Hepatocyte (in vitro differentiated cells): ENCODE data around the gene RXFP3. TPM values are rescaled to one million over a fixed set of nuclear protein-coding genes. Genes with fewer than 3 reads are reported as not detected.

Source experiments
- DNase-seq: peaks from one replicate; pipeline ENCODE4 v3.0.0-alpha.2; 2016; ENCODE audit warnings: low spot score
- H2AFZ ChIP-seq: fragments of 200-600 bp; sonication (generic); 2 replicates; pipeline ENCODE4 v1.6.0; 2016; ENCODE audit warnings: antibody characterized with exemption, mild to moderate bottlenecking
- H3K27ac ChIP-seq: fragments of 200-600 bp; sonication (generic); 2 replicates; pipeline ENCODE4 v1.5.1; 2016; ENCODE audit warnings: mild to moderate bottlenecking
- H3K27me3 ChIP-seq: fragments of 200-600 bp; sonication (generic); 2 replicates; pipeline ENCODE4 v1.6.1; 2016
- H3K36me3 ChIP-seq: fragments of 200-600 bp; sonication (generic); replicated peaks from 2 replicates; pipeline ENCODE4 v1.5.1; 2016; ENCODE audit warnings: low read depth; ENCODE audit not compliant: insufficient read depth
- H3K4me1 ChIP-seq: fragments of 200-600 bp; sonication (generic); 2 replicates; pipeline ENCODE4 v1.5.1; 2016; ENCODE audit warnings: mild to moderate bottlenecking, moderate library complexity; ENCODE audit not compliant: insufficient read depth
- H3K4me2 ChIP-seq: fragments of 200-600 bp; sonication (generic); 2 replicates; pipeline ENCODE4 v1.6.0; 2016
- H3K4me3 ChIP-seq: fragments of 200-600 bp; sonication (generic); 2 replicates; pipeline ENCODE4 v1.5.1; 2016; ENCODE audit warnings: mild to moderate bottlenecking
- H3K79me2 ChIP-seq: fragments of 200-600 bp; sonication (generic); 2 replicates; pipeline ENCODE4 v1.6.0; 2017; ENCODE audit warnings: mild to moderate bottlenecking
- H3K9me2 ChIP-seq: fragments of 200-600 bp; sonication (generic); replicated peaks from 2 replicates; pipeline ENCODE4 v1.6.0; 2017; ENCODE audit warnings: mild to moderate bottlenecking; ENCODE audit not compliant: insufficient read depth
- H3K9me3 ChIP-seq: fragments of 200-600 bp; sonication (generic); 2 replicates; pipeline ENCODE4 v1.5.1; 2016; ENCODE audit warnings: low read depth, mild to moderate bottlenecking
- H4K20me1 ChIP-seq: fragments of 200-600 bp; sonication (generic); 2 replicates; pipeline ENCODE4 v1.6.0; 2016; ENCODE audit warnings: mild to moderate bottlenecking; ENCODE audit not compliant: insufficient read depth, poor library complexity, severe bottlenecking
- EZH2 ChIP-seq: fragments of 200-600 bp; sonication (generic); IDR thresholded peaks from 2 replicates; pipeline ENCODE4 v1.6.1; 2016; ENCODE audit warnings: antibody characterized with exemption, mild to moderate bottlenecking, borderline replicate concordance
- EZH2phosphoT487 ChIP-seq: fragments of 200-600 bp; sonication (generic); IDR thresholded peaks from one replicate; pipeline ENCODE4 v1.6.1; 2018; ENCODE audit warnings: antibody characterized with exemption, mild to moderate bottlenecking, low read depth, moderate library complexity; ENCODE audit not compliant: unreplicated experiment, severe bottlenecking
- WGBS: methylation state at CpG from one replicate; pipeline ENCODE4 v1.1.6; 2016; ENCODE audit warnings: low lambda C conversion rate; ENCODE audit errors: missing lambda C conversion rate; 5-methylcytosine and 5-hydroxymethylcytosine counted together
- polyA plus RNA-seq: library from polyadenylated mRNA; unstranded; fragments of >200 nt; fragmentation: Nextera tagmentation; extraction: Ambion mirVana; gene quantifications from 2 replicates; pipeline ENCODE4 v1.2.1, GENCODE V29; 2016
- total RNA-seq: library from RNA; depleted of rRNA; stranded (reverse); fragments of >200 nt; gene quantifications from 2 replicates; pipeline ENCODE4 v1.2.3, GENCODE V29; 2014
- TF ChIP-seq, protein P1 (sequence below): fragments of 200-600 bp; sonication (generic); IDR thresholded peaks from 2 replicates; pipeline ENCODE4 v1.5.1; 2016; ENCODE audit warnings: antibody characterized with exemption, mild to moderate bottlenecking; ENCODE audit not compliant: poor library complexity

RXFP3 gene
- total and polyA plus RNA-seq, 2 experiments from 2014 or later, result not detected

GRCh38 chr5:33927685-33928084 lies 8.5 kb upstream of the RXFP3 start:
- 65% methylated on average over 4 of the region's 4 CpGs for WGBS
- no peak overlapping the region for H3K27ac ChIP-seq
- H3K4me3 ChIP-seq, result no peak overlapping the region
- H3K36me3 ChIP-seq, result no peaks in the 10 kb centered on the region
- no peaks in the 10 kb centered on the region for H3K9me2 ChIP-seq
- no peaks in the 10 kb centered on the region for H3K9me3 ChIP-seq
- no peaks in the 10 kb centered on the region for H3K79me2 ChIP-seq
- no peaks in the 10 kb centered on the region for H4K20me1 ChIP-seq
- no peaks in the 10 kb centered on the region for H3K4me1 ChIP-seq
- TF ChIP-seq, protein P1, sequence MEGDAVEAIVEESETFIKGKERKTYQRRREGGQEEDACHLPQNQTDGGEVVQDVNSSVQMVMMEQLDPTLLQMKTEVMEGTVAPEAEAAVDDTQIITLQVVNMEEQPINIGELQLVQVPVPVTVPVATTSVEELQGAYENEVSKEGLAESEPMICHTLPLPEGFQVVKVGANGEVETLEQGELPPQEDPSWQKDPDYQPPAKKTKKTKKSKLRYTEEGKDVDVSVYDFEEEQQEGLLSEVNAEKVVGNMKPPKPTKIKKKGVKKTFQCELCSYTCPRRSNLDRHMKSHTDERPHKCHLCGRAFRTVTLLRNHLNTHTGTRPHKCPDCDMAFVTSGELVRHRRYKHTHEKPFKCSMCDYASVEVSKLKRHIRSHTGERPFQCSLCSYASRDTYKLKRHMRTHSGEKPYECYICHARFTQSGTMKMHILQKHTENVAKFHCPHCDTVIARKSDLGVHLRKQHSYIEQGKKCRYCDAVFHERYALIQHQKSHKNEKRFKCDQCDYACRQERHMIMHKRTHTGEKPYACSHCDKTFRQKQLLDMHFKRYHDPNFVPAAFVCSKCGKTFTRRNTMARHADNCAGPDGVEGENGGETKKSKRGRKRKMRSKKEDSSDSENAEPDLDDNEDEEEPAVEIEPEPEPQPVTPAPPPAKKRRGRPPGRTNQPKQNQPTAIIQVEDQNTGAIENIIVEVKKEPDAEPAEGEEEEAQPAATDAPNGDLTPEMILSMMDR, result no peak
- no peak for TF ChIP-seq EZH2
- no peak for TF ChIP-seq EZH2phosphoT487
- no peaks in the 10 kb centered on the region for H3K27me3 ChIP-seq
- no peak for DNase-seq
- no peak overlapping the region for H3K4me2 ChIP-seq
- H2AFZ ChIP-seq, result no peak overlapping the region

- Histone ChIP-seq H3K9me2 (no peaks in the 10 kb centered on the region), H4K20me1 (no peaks in the 10 kb centered on the region), H3K79me2 (no peaks in the 10 kb centered on the region), H3K27me3 (no peaks in the 10 kb centered on the region), H3K9me3 (no peaks in the 10 kb centered on the region), H3K4me2 (no peak overlapping the region), H3K4me3 (no peak overlapping the region), H3K4me1 (no peaks in the 10 kb centered on the region), H2AFZ (no peak overlapping the region), H3K36me3 (no peaks in the 10 kb centered on the region), H3K27ac (no peak overlapping the region)
- 78% methylated on average over 2 of the region's 2 CpGs for WGBS
- TF ChIP-seq, protein P1, result no peak
- no peak for TF ChIP-seq EZH2
- no peak for DNase-seq
These were observed 7.9 kb upstream of the RXFP3 start for GRCh38 chr5:33928283-33928682.

- no peaks in the 10 kb centered on the region for H3K79me2 ChIP-seq
- H3K4me1 ChIP-seq, result no peaks in the 10 kb centered on the region
- no peaks in the 10 kb centered on the region for H3K36me3 ChIP-seq
- no peak overlapping the region for H2AFZ ChIP-seq
- no peak for TF ChIP-seq EZH2
- TF ChIP-seq, protein P1, result no peak
- no peaks in the 10 kb centered on the region for H3K27me3 ChIP-seq
- no peak overlapping the region for H3K27ac ChIP-seq
- no peak overlapping the region for H3K4me2 ChIP-seq
- H3K4me3 ChIP-seq, result no peak overlapping the region
- H3K9me2 ChIP-seq, result no peaks in the 10 kb centered on the region
- WGBS, result 71% methylated on average over 6 of the region's 6 CpGs
- H3K9me3 ChIP-seq, result no peaks in the 10 kb centered on the region
- no peak for DNase-seq
- H4K20me1 ChIP-seq, result no peaks in the 10 kb centered on the region
These were observed 6.1 kb upstream of the RXFP3 start for GRCh38 chr5:33929925-33930690.
